GM19025 (cell line): Measurements from ENCODE around the gene MOB2.
"Not testable (repeated sequence)": the region's sequence is repeated elsewhere in the genome, so short reads cannot be mapped to it uniquely, and the experiment has no call there.

Experiments used
- ATAC-seq: cut with Tn5 transposase; IDR thresholded peaks from one replicate; pipeline ENCODE4 v1.9.1; 2021; ENCODE audit warnings: mild to moderate bottlenecking, low read depth, moderate library complexity; ENCODE audit not compliant: unreplicated experiment

Gene MOB2

DNA sequence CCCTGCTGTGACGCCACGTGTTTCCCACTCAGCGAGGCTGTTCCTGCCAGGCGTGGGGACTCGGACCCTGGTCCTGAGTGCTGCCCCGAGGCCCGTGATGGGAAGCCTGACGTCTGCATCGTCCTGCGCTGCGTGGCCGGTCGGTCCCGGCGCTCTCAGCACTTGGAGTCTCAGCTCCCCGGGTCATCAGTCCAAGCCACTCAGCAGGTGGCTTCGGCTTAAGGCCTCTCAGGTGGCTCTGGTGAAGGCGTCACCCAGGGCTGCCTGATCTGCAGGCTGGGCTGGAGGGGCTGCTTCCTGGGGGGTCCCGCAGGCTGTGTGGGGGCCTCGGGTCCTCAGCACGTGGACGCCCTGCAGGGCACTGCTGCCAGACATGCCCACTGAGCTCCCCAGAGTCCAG is 61.6 kb downstream of the MOB2 start:
- no peak for ATAC-seq

DNA sequence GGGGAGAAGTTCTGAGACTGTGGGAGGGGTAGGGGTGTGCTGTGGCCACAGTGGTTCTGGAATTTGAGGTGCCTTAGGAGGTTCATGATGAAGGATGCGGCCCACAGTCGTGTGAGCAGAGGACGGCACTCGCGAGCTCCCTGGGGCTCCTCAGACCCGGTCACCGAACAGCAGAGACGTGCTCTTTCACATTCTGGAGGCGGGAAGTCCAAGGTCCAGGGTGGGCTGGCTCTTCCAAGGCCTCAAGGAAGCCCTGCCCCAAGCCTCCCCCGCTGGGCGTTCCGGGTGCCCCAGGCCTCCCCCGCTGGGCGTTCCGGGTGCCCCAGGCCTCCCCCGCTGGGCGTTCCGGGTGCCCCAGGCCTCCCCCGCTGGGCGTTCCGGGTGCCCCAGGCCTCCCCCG is 63.2 kb downstream of the MOB2 start:
- ATAC-seq = not testable (repeated sequence)

- no peak for ATAC-seq
These were observed 63.6 kb downstream of the MOB2 start for GRCh38 chr11:1422981-1423380.

DNA sequence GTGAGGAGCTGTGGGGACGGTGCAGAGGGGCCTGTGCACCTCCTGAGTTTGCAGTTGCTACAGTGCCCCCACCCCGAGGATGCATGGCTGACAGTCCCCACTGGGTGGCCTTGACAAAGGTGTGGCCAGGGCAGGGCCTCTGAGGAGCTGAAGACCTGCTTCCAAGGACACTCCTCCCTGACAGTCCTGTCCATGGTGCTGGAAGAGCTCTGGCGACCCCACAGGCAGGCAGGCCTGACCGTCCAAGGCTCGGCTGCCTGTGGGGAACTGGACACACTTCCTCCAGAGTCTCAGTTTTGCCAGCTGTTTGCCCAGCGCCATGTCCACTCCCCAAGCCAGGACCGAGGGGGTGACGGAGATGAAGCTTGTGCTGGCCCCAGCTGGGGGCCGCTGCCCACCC is 64.1 kb downstream of the MOB2 start:
- ATAC-seq = no peak

GRCh38 chr11:1421291-1421690 is 65.3 kb downstream of the MOB2 start:
- no peak for ATAC-seq

DNA sequence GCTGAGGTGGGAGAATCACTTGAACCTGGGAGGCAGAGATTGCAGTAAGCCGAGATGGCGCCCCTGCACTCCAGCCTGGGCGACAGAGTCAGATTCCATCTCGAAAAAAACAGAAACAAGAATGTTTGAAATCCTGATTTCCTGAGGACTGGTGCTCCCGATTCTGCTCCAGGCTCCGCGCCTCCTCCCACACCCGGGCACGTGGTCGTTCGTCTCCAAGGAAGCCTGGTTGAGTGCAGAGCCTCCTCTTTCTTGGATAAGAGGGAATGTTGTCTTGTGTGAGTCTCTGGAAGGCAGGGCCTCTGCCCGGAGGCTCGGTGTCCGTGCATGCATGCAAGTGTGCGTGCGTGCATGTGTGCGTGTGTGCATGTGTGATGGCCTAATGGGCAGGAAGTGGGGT is 66.8 kb downstream of the MOB2 start:
- ATAC-seq = no peak
